Rectal smooth muscle tissue (tissue), 1 donor: ENCODE data around the gene PSMD12.
"Not testable (repeated sequence)": the region's sequence is repeated elsewhere in the genome, so short reads cannot be mapped to it uniquely, and the experiment has no call there.

Source experiments
- H3K27ac ChIP-seq: one replicate; pipeline ENCODE4 v1.7.0; 2013; ENCODE audit warnings: low read depth, low read length, inconsistent platforms
- H3K27me3 ChIP-seq: one replicate; pipeline ENCODE4 v1.7.0; 2013; ENCODE audit warnings: low read length; ENCODE audit not compliant: control insufficient read depth, insufficient read depth
- H3K36me3 ChIP-seq: one replicate; pipeline ENCODE4 v1.7.0; 2013; ENCODE audit warnings: low read length; ENCODE audit not compliant: control insufficient read depth, insufficient read depth
- H3K4me1 ChIP-seq: one replicate; pipeline ENCODE4 v1.7.0; 2013; ENCODE audit warnings: low read length; ENCODE audit not compliant: control insufficient read depth, insufficient read depth
- H3K4me3 ChIP-seq: one replicate; pipeline ENCODE4 v1.7.0; 2013; ENCODE audit warnings: low read length
- H3K9ac ChIP-seq: one replicate; pipeline ENCODE4 v1.7.0; 2013; ENCODE audit warnings: low read length

The PSMD12 gene

DNA sequence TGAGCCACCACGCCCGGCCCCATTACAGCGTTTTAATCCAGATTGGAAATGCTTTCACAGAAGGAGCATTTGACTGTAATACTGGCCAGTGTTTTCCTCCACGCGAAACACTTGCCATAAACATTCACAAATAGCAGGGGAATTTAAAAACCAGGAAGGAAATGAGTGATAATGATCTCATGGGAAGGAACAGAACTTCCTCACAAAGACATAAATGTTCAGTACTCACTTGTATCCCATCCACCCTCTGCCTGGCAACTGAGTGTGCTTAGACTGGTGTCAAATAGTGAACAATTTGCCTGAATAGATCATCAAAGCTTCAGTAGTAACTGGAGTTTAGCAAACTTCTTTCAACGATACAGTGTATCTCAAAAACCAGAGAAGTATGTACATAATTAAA lies 54.1 kb downstream of the PSMD12 start:
- Histone ChIP-seq H3K4me3 (no peak overlapping the region), H3K27me3 (no peaks in the 10 kb centered on the region), H3K9ac (no peak overlapping the region), H3K4me1 (no peaks in the 10 kb centered on the region), H3K36me3 (no peaks in the 10 kb centered on the region), H3K27ac (no peak overlapping the region)

DNA sequence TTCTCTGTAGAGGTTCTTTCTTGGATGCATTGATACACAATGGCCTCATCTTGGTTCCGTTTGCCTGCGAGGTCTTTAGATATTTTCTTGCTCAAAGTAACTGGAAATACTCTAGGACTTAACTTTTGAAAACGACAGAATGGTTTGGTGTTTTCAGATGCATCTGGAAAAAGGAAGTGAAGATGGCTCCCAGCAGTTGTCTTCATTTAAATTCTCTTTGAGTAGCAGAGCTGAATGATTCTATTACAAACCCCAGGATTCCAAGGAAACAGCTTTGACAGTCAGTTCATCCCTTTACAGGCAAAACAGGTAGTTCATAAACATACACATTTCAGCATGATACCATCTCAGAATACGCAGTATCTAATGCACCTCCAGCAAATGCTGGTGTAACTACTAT lies 54.8 kb downstream of the PSMD12 start:
- no peak overlapping the region for H3K27ac ChIP-seq
- no peaks in the 10 kb centered on the region for H3K36me3 ChIP-seq
- no peaks in the 10 kb centered on the region for H3K4me1 ChIP-seq
- H3K27me3 ChIP-seq, result no peaks in the 10 kb centered on the region
- no peak overlapping the region for H3K9ac ChIP-seq
- H3K4me3 ChIP-seq, result no peak overlapping the region

GRCh38 chr17:67310406-67310805 lies 56.0 kb downstream of the PSMD12 start:
- Histone ChIP-seq H3K36me3 (no peaks in the 10 kb centered on the region), H3K4me1 (no peaks in the 10 kb centered on the region), H3K4me3 (no peak overlapping the region), H3K27me3 (no peaks in the 10 kb centered on the region), H3K9ac (no peak overlapping the region), H3K27ac (no peak overlapping the region)

- H3K4me1 ChIP-seq, H3K27ac ChIP-seq, H3K4me3 ChIP-seq, H3K36me3 ChIP-seq, H3K27me3 ChIP-seq, H3K9ac ChIP-seq: not testable (repeated sequence)
Measured at GRCh38 chr17:67305446-67306235, 60.7 kb downstream of the PSMD12 start.

- Histone ChIP-seq H3K36me3 (no peaks in the 10 kb centered on the region), H3K27ac (no peak overlapping the region), H3K27me3 (no peaks in the 10 kb centered on the region), H3K4me3 (no peak overlapping the region), H3K4me1 (no peaks in the 10 kb centered on the region), H3K9ac (no peak overlapping the region)
Measured at GRCh38 chr17:67297454-67297960, 68.9 kb downstream of the PSMD12 start.

- Histone ChIP-seq H3K27ac (no peak overlapping the region), H3K4me1 (peaks cover under 1% of the 10 kb centered on the region), H3K4me3 (no peak overlapping the region), H3K9ac (no peak overlapping the region), H3K27me3 (no peaks in the 10 kb centered on the region), H3K36me3 (no peaks in the 10 kb centered on the region)
Measured at GRCh38 chr17:67294451-67295199, 71.8 kb downstream of the PSMD12 start.

DNA sequence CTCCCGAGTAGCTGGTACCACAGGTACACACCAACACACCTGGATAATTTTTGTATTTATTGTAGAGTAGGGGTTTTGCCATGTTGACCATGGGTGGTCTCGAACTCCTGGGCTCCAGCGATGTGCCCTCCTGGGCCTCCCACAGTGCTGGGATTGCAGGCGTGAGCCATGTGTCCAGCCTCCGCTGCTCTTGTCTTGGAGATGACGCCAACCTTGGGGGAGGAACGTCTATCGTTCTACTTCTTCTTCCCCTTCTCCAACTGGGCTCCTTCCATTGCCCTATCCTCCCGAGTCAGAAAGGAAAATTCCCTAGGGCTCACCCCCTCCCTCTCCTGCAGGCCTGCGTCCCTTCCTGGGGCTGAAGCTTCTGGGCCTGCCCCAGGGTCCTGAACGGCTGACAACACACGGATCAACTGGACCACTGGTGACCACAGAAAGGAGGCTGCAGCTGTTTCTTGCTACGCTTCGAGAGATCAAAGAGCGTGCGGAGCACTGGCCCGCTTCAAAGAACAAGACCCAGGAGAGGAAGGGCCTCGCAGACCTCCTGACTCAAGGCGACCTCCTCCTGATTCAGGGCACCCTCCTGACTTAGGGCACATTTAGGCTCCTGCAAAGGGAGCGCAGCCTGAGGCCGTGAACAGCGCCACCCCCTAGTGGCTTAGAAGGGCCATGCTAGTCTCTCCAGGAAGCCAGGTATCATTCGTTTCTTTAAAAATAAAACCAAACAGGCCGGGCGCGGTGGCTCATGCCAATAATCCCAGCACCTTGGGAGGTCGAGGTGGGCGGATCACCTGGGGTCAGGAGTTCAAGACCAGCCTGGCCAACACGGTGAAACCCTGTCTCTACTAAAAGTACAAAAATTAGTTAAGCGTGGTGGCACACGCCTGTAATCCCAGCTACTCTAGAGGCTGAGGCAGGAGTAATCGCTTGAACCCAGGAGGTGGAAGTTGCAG lies 72.8 kb downstream of the PSMD12 start:
- Histone ChIP-seq H3K4me1 (peaks cover 3% of the 10 kb centered on the region), H3K9ac (no peak overlapping the region), H3K27ac (no peak overlapping the region), H3K36me3 (no peaks in the 10 kb centered on the region), H3K4me3 (no peak overlapping the region), H3K27me3 (no peaks in the 10 kb centered on the region)

DNA sequence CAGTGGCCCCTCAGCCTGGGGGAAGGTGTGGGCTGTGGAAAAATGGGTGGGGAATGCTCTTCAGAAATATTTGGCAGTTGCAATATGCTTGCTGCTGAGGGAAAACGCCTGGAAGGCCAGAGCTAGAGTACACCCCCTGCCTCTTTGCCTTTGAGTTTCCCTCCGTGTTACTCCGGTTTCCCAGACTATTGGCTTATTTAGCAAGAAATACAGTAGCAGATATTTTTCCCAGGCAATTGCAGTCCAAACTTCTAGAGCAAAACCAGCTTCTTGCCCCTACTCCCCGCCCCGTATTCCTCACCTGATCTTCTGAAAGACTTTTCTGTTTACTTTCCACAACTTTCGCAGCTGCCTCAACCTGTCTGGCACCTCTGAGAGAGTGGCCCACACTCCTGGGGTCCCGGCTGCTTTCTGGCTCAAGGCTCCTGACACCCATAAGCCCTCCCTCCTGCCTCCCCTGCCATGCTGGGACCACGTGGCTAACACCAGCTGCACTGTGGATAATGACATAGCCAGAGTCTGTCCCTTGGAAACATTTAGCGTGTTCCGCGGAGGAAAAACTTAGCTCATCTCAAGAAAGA lies 75.6 kb downstream of the PSMD12 start:
- Histone ChIP-seq H3K27ac (no peak overlapping the region), H3K9ac (no peak overlapping the region), H3K4me1 (peaks cover 3% of the 10 kb centered on the region), H3K4me3 (no peak overlapping the region), H3K36me3 (no peaks in the 10 kb centered on the region), H3K27me3 (no peaks in the 10 kb centered on the region)

- Histone ChIP-seq H3K36me3 (no peaks in the 10 kb centered on the region), H3K4me1 (peaks cover 3% of the 10 kb centered on the region), H3K27ac (no peak overlapping the region), H3K4me3 (no peak overlapping the region), H3K9ac (no peak overlapping the region), H3K27me3 (no peaks in the 10 kb centered on the region)
Measured at GRCh38 chr17:67290244-67290643, 76.1 kb downstream of the PSMD12 start.

GRCh38 chr17:67289181-67289876 lies 77.0 kb downstream of the PSMD12 start:
- no peak overlapping the region for H3K4me3 ChIP-seq
- peaks cover 3% of the 10 kb centered on the region for H3K4me1 ChIP-seq
- no peak overlapping the region for H3K27ac ChIP-seq
- H3K27me3 ChIP-seq, result no peaks in the 10 kb centered on the region
- H3K36me3 ChIP-seq, result no peaks in the 10 kb centered on the region
- H3K9ac ChIP-seq, result no peak overlapping the region
